ENCODE measurements around the gene NSRP1. TPM values are rescaled to one million over a fixed set of nuclear protein-coding genes. Genes with fewer than 3 reads are reported as not detected.

The NSRP1 gene, protein sequence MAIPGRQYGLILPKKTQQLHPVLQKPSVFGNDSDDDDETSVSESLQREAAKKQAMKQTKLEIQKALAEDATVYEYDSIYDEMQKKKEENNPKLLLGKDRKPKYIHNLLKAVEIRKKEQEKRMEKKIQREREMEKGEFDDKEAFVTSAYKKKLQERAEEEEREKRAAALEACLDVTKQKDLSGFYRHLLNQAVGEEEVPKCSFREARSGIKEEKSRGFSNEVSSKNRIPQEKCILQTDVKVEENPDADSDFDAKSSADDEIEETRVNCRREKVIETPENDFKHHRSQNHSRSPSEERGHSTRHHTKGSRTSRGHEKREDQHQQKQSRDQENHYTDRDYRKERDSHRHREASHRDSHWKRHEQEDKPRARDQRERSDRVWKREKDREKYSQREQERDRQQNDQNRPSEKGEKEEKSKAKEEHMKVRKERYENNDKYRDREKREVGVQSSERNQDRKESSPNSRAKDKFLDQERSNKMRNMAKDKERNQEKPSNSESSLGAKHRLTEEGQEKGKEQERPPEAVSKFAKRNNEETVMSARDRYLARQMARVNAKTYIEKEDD
- 9.4 and 11.1 TPM in 2 replicates for total RNA-seq

DNA sequence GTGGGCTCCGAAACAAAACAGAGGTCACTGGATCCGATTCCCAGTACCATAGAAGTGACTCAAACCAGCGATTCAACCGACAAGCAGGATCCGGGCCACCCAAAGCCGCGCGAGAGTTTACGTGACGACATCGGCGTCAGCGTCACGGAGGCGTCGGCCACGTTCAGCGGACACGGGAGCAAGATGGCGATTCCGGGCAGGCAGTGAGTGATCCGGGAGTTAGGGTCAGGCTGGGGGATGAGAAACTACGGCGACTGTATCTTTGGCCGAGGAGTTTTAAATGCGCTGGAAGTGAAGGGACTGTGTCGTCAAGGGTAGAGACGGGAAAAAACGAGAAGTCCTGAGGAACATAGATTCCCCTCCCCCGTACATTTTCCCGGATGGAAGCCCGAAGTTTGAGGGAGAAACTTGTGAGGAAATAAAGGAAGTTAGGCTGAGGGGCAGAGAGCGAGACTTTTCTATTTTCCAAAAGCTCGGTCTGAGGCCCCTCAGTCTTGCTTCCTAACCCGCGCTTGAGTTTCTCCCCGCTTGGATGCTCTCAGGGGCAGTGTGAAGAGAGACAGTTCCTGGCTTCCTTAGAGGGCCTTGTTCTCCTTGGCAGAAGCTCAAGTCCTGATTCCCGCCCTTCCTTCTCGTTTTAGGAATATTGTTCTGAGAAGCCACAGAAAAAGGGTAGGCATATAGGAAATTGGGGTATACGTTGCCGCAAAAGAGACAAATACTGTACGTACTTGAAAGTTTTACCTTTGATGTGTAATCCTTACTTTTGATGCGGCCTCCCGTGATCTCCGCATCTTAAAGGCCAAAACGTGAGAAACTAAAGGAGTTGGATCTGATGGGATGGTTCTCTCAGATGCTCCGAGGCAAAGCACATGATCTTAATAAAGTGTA, at the start of gene NSRP1:
Gene NSRP1 (plus strand): TSS at position 156 of the 891 bp plus-strand sequence. CDS start 28 bp downstream, at position 184.
- peak within 1 kb of the TSS; percentile 74 for H3K4me3 ChIP-seq (ENCODE audit: low read depth, low read length)
- H3K27me3 ChIP-seq (ENCODE audit: control insufficient read depth, insufficient read depth, low read length), result no peaks in the 10 kb centered on the region
- peak; percentile 81 for DNase-seq (ENCODE audit: low read depth)
- TF ChIP-seq, protein P1, sequence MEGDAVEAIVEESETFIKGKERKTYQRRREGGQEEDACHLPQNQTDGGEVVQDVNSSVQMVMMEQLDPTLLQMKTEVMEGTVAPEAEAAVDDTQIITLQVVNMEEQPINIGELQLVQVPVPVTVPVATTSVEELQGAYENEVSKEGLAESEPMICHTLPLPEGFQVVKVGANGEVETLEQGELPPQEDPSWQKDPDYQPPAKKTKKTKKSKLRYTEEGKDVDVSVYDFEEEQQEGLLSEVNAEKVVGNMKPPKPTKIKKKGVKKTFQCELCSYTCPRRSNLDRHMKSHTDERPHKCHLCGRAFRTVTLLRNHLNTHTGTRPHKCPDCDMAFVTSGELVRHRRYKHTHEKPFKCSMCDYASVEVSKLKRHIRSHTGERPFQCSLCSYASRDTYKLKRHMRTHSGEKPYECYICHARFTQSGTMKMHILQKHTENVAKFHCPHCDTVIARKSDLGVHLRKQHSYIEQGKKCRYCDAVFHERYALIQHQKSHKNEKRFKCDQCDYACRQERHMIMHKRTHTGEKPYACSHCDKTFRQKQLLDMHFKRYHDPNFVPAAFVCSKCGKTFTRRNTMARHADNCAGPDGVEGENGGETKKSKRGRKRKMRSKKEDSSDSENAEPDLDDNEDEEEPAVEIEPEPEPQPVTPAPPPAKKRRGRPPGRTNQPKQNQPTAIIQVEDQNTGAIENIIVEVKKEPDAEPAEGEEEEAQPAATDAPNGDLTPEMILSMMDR (IDR thresholded peaks at IDR 0.05; ENCODE audit: insufficient read depth, low read length, poor library complexity, severe bottlenecking), result no peak
- no peaks in the 10 kb centered on the region for H3K36me3 ChIP-seq (ENCODE audit: control insufficient read depth, insufficient read depth, low read length)

DNA sequence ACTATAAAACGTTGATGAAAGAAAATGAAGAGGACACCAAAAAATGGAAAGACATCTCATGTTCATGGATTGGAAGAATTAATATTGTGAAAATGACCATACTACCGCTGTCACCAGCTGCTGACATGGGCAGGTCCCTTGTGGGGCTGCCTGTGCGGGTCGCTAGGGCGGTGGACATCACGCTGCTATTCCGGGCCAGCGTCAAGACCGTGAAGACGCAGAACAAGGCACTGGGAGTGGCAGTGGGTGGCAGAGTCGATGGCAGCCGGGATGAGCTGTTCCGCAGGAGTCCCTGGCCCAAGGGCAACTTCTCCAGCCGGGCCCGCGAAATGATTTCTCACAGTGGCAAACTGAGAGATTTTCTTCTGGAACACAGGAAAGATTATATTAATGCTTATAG, 48.2 kb upstream of the NSRP1 start:
- TF ChIP-seq, protein P1 (IDR thresholded peaks at IDR 0.05; ENCODE audit: insufficient read depth, low read length, poor library complexity, severe bottlenecking), result no peak
- no peak for DNase-seq (ENCODE audit: low read depth)

DNA sequence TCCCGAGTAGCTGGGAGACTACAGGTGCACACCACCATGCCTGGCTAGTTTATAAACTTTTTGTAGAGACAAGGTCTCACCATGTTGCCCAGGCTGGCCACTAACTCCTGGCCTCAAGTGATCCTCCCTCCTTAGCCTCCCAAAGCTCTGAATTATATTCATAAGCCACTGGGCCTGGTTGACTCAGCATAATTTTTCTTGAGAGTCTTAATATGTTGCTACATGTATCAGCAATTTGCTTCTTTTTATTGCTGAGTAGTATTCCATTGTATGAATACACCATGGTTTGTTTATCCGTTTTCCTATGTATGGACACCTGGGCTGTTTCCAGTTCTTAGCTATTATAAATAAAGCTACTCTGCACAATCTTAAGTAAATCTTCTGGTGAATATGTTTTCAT, 42.4 kb upstream of the NSRP1 start:
- Histone ChIP-seq H3K36me3 (ENCODE audit: control insufficient read depth, insufficient read depth, low read length) (no peaks in the 10 kb centered on the region), H3K4me3 (ENCODE audit: low read depth, low read length) (no peak overlapping the region), H3K27me3 (ENCODE audit: control insufficient read depth, insufficient read depth, low read length) (peaks cover 3% of the 10 kb centered on the region)
- DNase-seq (ENCODE audit: low read depth), result no peak
- TF ChIP-seq, protein P1 (IDR thresholded peaks at IDR 0.05; ENCODE audit: insufficient read depth, low read length, poor library complexity, severe bottlenecking), result no peak

More for the DNA sequence above, 48.2 kb upstream of the NSRP1 start:
- Histone ChIP-seq H3K27me3 (ENCODE audit: control insufficient read depth, insufficient read depth, low read length) (no peaks in the 10 kb centered on the region), H3K4me3 (ENCODE audit: low read depth, low read length) (no peak overlapping the region), H3K36me3 (ENCODE audit: control insufficient read depth, insufficient read depth, low read length) (no peaks in the 10 kb centered on the region)

DNA sequence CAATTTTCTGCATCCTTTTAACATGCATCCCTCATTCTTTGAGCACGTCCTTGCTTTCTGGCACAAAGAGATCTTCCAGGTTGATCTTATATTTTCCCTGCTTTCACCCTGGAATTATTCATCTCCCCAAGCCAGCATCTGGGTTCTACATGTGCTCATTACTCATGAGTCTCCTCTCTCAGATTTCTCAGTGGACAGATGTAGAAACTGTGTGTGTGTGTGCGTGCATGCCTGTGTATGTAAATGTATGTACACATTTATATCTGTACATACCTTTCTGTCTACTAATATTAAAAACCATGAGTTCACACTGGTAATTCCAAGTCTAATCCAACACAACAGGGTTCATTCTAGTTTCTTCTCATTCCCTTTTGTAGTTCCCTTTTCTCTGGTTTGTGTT, 41.9 kb upstream of the NSRP1 start:
- TF ChIP-seq, protein P1 (IDR thresholded peaks at IDR 0.05; ENCODE audit: insufficient read depth, low read length, poor library complexity, severe bottlenecking), result no peak
- Histone ChIP-seq H3K36me3 (ENCODE audit: control insufficient read depth, insufficient read depth, low read length) (no peaks in the 10 kb centered on the region), H3K27me3 (ENCODE audit: control insufficient read depth, insufficient read depth, low read length) (peaks cover 3% of the 10 kb centered on the region), H3K4me3 (ENCODE audit: low read depth, low read length) (no peak overlapping the region)
- DNase-seq (ENCODE audit: low read depth), result no peak

DNA sequence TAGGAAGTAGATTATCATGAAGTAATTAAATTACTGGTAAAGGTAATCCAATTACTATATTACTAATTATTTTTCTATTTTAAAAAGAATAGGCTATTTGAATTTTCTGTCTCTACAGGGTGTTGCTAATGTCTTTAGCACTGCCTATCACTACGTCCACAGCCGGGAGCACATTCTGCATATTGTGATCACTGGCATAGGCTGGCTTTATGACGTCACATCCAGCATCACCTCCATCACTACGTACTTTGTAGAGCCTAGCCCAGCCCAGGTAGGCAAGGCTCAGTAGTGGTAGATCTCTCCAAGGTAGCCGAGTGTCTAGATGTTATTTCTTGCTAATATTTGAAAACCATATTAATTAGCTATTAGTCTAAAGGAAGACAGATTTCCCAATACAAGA, 33.8 kb upstream of the NSRP1 start:
- TF ChIP-seq, protein P1 (IDR thresholded peaks at IDR 0.05; ENCODE audit: insufficient read depth, low read length, poor library complexity, severe bottlenecking), result no peak
- Histone ChIP-seq H3K4me3 (ENCODE audit: low read depth, low read length) (no peak overlapping the region), H3K36me3 (ENCODE audit: control insufficient read depth, insufficient read depth, low read length) (no peaks in the 10 kb centered on the region), H3K27me3 (ENCODE audit: control insufficient read depth, insufficient read depth, low read length) (peaks cover 3% of the 10 kb centered on the region)
- no peak for DNase-seq (ENCODE audit: low read depth)
